Fibroblast of the conjunctiva (primary cell): Measurements from ENCODE around the gene SNF8.

ENCODE experiments used
- DNase-seq: peaks from one replicate; pipeline ENCODE4 v3.0.0-alpha.2; 2010; ENCODE audit warnings: low read depth

SNF8 gene

DNA sequence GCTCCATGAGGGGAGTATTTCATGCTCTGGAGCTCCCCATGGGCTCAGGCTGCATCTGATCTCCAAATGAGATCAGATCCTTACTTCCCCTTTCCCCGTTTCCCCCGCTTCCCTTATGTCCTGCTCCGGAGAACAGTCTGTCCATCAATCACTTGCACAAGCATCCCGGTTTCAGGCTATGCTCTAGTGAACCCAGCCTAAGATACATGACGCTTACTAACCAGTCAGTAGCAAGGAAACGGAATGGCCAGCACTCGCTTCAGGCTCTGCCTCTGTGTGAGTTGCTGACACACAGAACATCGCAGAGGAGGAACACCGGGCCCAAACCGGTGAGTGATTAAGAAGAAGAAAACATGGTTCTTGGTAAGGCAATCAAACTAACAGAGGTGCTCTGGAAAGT, 61.5 kb downstream of the SNF8 start:
- no peak for DNase-seq

DNA sequence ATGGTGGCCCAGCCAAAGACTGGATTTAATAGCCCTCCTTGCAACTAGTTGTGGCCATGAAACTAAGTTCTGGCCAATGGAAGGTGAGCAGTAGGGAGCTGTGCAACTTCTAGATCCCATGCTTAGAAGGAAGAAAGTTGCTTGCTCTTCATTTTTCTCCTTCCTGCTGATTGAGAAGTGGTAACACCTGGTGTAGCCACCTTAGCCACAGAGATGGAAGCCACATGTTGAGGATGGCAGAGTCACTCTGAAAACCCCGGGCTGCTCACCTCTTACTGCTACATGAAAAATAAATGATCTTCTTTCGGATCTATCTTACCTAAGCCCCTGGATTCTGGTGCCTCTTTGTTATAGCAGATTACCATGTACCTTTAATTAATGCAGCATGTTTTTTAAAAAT, 62.4 kb downstream of the SNF8 start:
- no peak for DNase-seq
